ENCODE data around the gene COPRS. TPM values are rescaled to one million over a fixed set of nuclear protein-coding genes. Genes with fewer than 3 reads are reported as not detected.
"Not testable (repeated sequence)": the region's sequence is repeated elsewhere in the genome, so short reads cannot be mapped to it uniquely, and the experiment has no call there.

Gene COPRS
- total RNA-seq, 1 donor from 2014 or later = 57.5 TPM

- intact Hi-C loops (cut with micrococcal nuclease) = no loop called here
- ATAC-seq (no peak), DNase-seq (no peak)
Observed at GRCh38 chr17:31819578-31819977, 39.5 kb downstream of the COPRS start.

- ATAC-seq; intact Hi-C loops (cut with micrococcal nuclease); DNase-seq: not testable (repeated sequence)
Observed at GRCh38 chr17:31818863-31819262, 40.2 kb downstream of the COPRS start.

GRCh38 chr17:31815212-31815730 is 43.8 kb downstream of the COPRS start:
- ATAC-seq (no peak), DNase-seq (no peak)
- intact Hi-C loops (cut with micrococcal nuclease) = no loop called here

DNA sequence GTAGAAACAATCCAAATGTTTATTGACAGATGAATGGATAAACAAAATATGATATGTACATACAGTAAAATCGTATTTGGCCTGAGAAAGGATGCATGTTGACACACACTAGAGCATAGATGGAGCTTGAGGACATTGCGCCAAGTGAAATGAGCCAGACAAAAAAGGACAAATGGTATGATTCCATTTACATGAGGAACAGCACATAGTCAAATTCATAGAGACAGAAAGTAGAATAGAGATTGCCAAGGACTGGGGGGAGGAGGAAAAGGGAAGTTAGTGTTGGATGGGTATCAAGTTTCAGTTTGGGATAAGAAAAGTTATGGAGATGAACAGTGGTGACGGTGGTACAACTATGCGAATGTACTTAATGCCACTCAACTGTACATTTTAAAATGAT is 47.9 kb downstream of the COPRS start:
- intact Hi-C loops (cut with micrococcal nuclease) = no loop called here
- ATAC-seq (no peak), DNase-seq (no peak)

- intact Hi-C loops (cut with micrococcal nuclease); ATAC-seq; DNase-seq: not testable (repeated sequence)
Observed at GRCh38 chr17:31809876-31810275, 49.2 kb downstream of the COPRS start.

DNA sequence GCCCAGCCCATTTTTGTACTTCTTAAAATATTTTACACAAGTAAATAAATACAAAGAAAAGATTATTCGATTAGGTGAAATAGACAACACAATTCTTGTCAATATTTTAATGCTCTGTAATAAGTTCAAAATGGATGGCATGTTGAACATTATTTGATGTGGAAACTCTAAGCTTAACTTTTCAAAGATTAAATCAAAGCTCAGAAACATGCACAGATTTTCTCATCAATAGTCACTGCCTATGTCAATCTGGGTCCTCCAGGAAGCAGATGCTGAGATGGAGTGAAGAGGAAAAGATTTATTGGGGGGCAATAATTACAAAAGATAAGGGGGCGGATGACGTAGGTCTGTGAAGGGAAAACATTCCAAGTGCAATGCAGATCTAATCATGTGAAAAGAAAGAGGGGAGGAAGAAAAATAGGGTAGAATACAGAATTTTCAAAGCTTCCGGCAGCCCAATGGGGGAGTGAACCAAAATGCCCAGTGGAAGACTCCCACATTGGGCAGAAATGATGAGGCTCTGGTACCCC is 50.5 kb downstream of the COPRS start:
- no peak for ATAC-seq
- intact Hi-C loops (cut with micrococcal nuclease) = no loop called here
- DNase-seq = no peak

DNA sequence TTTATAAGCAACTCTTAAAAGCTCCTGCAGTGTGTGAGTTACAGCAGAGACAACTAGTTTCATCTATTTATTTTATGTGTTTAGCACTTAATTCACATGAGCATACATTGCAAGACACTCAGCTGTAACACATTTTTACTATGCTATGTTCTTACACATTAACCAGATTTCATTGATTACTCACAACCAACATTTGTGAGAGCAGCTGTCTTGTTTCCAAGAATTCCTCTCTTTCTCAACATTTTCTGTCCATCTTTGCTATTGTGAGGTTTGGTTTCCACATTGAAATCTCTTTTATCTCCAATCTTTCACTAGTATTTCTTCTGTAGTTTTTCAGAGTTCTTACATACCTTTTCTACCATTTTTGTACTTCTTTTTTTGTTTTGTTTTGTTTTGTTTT is 51.2 kb downstream of the COPRS start:
- DNase-seq = no peak

GRCh38 chr17:31806921-31807320 is 52.1 kb downstream of the COPRS start:
- no peak for DNase-seq

More for the DNA sequence above, 51.2 kb downstream of the COPRS start:
- intact Hi-C loops (cut with micrococcal nuclease) = no loop called here
- no peak for ATAC-seq

DNA sequence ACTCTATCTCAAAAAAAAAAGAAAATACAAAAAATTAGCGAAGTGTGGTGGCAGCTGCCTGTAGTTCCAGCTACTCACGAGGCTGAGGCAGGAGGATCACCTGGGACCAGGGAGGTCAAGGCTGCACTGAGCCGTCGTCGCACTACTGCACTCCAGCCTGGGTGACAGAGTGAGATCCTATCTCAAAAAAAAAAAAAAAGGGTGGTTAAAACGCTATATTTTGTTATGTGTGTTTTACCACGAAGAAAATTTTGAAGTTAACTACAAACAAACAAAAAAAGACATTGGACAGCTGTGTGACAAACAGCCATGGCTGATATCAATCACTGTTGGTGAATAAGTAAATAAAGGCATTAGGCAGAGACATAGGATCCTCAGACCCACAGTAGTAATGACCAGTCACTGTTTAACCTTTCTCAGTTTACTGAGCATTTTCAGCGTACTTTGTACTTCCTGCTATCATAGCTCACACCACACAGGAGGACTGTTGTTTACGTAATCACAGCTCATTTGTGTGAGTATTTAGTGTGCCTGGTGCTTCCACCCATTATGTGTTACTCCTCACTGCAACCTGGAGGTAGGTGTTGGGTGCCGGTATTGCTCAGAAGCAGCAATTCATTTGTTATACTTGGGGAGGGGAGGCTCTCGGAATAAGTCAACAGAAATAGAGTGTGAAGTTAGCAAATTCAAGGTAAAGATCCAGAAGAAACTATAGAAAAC is 55.4 kb downstream of the COPRS start:
- DNase-seq (no peak), ATAC-seq (no peak)
- intact Hi-C loops (cut with micrococcal nuclease) = no loop called here

More at GRCh38 chr17:31806921-31807320, 52.1 kb downstream of the COPRS start:
- intact Hi-C loops (cut with micrococcal nuclease) = no loop called here
- ATAC-seq = no peak

GRCh38 chr17:31802502-31802901 is 56.5 kb downstream of the COPRS start:
- ATAC-seq = peak; percentile 52
- DNase-seq = peak; percentile 35
- intact Hi-C loops (cut with micrococcal nuclease) = no loop called here

Other genes with a start within 250 kb of the COPRS start
- 30.4 TPM for gene UTP6, start 42.5 kb upstream of the COPRS start, total RNA-seq
- gene SUZ12, start 77.8 kb upstream of the COPRS start, total RNA-seq = 14.1 TPM
- 4.8 TPM for gene LRRC37B, start 148.1 kb upstream of the COPRS start, total RNA-seq